ENCODE results near the gene INO80B.

INO80B gene

DNA sequence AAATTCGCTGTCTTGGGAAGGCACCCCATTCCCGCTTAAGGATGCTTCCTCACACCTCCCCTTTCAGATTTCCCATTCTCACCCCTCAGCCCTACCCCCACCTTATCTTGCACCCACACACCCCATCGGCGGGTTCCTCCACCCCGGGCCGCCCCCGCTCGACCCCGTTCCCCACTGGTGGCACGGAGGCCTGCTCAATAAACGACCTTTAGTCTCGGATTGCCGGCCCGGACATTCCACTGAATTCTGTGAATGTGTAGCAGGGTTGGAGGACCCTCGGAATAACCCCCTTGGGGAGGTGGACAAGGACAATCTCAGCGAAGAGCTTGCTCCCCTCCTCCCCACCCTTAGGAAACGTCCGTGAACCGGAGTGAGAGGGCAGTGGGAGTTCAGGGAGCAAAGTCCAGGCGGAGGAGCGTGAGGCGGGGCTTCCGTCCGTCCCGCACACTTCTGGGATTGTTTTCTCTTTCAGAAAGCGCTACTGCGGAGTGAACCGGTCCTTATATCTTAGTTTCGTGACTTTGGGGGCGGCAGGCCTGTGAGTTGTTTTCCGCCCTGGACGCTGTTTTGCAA is 47.3 kb downstream of the INO80B start:
- DNase-seq (ENCODE audit: low spot score) = no peak

DNA sequence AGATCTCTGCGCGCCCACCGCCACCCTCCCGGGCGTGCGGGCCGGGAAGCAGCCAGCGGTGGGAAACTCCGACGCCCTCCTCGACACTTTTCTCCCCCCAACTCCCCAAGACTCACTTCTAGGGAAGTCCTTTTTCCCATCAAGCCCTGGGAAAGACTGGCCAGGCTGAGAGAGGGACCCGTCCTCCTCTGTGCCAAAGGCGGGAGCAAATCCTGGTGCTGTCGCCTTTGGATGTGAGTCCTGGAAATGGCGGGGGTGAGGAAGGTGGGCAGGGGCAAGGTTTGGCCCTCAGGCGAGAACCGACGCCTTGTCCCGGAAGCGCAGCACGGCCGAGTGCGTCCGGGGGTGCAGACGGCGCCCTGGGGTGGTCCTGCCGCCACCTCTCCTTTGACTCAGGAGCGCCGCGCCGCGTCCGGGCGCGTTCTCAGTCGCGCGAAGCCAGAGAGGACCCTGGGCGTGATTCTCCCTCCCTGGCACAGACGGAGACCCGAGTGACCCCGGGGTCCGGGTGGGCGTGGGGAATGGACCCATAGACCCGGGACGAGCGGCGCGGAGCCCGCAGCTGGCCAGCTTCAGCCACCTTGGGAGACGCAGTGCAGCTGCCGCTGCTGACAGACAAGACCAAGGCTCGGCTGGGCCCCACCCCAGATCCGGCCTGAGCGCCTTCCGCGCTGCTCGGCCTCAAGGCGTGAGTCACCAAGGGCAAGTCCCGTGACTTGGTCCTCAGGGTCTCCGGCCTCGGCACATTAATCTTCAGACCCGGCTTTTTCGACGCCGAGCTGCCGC is 48.0 kb downstream of the INO80B start:
- peak; percentile 78 for DNase-seq (ENCODE audit: low spot score)

DNA sequence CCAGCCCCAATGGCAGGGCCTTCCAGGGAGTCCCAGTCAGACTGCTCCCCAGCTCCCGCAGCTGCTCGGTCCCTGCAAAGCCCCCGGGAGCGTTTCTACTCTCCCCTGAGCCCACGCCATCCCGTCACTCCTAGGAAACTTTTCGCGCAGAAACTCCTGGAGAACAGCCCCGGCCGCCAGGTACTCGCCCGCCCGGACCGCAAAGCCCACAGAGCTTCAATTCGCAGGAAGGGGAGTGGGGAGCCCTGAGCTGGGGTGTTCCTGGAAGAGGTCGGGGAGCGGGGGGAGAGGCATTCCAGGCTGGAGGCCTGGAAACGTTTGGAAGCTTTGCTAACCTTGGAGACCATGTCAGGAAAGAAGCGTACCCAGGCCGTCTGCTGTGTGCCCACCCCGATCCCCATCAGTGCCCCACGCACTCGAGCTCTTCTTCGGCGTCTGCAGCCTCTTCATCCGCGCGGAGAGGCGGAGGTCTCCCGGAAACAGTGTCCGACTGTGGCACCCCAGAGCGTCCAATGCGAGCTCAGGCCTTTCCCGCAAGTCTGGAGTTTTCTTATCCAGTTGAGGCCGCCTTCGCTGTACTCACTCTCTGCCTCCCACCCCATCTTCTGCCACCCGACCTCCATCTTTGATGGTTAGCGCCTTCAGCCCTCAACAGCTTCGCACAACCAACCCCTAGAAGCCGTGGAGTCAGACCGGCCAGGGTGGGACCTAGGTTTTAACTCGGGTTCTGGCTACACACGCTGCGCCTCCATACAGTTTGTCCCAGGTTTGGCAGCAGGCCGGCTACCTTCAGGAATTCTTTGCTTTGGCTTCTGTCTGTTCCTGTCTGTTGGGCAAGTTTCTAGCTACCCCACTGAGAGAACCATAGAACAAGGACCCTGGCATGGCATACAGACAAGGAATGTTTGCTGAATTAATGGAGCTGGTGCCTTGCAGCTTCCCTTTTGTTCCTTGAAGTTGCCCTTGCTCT is 48.9 kb downstream of the INO80B start:
- no peak for DNase-seq (ENCODE audit: low spot score)

DNA sequence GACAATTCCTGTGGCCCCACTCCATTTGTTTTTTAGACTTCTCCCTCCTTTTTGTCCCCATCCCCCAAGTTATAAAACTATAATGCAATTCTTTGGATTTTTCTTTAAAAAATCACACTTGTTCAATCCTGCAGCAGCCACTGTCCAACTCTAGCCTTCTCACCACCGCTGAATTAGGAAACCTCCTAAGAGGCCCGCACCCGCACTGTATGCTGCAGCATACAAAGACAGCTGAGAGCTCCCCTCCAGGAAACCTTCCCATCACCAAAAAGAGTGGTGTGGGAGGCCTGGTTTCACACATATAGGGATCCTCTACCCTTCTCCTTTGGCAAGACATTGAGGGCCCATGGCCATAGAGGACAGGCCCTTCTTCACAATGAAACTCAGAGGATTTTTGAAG is 49.7 kb downstream of the INO80B start:
- DNase-seq (ENCODE audit: low spot score) = no peak

DNA sequence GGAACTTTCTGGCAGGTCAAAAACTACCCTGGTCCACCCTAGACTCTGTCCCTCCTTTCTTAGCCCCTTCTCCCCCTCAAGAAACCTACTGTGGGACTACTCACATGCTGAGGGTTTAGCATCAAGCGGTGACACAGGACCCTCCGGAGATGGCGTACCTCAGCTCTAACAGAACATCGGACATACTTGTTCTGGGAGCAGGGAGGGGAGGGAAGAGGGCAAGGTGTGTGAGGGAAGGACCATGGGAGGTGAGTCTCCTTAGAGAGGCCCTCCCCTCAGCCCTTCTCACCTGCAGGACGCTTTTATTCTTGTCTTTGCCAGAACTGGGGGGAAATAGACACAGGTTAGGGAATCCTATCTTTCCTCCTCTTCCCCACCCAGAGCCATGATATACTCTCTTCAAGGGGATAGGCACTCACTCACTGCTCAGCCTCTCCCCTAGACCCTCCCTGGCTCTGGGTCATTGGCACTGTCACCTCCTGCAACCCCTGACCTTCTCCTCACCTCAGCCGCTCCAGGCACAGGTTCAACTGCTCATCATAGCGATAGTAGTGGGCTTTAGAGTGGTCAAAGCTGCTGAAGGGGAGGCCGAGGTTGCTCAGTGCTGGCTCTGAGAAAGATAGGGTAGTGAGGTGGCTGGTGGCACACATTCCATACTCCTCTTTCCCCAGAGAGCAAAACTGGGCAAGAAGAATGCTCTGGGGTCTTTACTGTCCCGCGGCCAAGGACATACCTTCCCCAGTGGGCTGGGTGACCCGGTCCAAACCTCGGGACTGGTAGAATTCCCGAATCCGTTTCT is 50.8 kb downstream of the INO80B start:
- DNase-seq (ENCODE audit: low spot score) = no peak

DNA sequence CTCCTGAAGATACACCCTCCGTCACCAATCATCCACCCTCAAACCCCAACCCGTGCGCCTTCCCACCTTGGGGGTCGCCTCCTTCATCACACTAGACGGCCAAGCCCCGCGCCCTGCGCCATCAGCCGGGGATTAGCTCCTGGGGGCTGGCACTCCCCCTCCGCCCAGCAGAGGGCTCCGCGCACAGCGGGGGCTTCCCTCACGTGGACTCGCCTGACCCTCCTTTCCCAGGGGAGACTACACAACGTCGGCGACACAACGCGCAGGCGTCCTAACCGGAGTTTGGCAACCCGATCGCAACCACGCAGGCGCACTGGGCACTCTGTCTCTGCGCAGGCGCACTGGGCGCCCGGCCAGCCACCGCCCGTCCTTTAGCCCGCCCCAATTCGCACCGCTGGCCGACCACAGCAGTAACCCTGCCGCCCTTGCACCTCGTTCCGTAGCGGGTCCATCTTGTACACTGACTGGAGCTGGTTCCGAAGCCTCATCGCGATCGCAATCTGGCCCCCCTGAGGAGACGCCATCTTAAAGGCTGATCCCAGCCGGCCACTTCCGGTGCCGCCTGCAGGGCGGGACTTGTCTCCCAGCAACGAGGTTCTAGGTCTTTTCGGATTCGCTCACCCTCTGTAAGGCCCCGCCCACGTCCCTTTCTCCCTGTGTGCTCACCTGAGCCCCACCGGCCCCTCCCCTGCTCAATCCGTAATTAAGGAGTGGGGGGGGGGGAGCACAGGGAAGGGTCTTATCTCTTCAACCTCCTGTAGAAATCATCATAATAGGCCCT is 52.4 kb downstream of the INO80B start, which contains the start of gene PCGF1:
Gene PCGF1 (minus strand): TSS at position 551 of the 781 bp plus-strand sequence. CDS start 27 bp downstream, at position 524.
- DNase-seq (ENCODE audit: low spot score) = peak; percentile 97
